ENCODE measurements around the gene SHISA8. TPM values are rescaled to one million over a fixed set of nuclear protein-coding genes. Genes with fewer than 3 reads are reported as not detected.

Gene SHISA8
- total RNA-seq, 1 experiment from 2014 or later: 2.4 TPM

DNA sequence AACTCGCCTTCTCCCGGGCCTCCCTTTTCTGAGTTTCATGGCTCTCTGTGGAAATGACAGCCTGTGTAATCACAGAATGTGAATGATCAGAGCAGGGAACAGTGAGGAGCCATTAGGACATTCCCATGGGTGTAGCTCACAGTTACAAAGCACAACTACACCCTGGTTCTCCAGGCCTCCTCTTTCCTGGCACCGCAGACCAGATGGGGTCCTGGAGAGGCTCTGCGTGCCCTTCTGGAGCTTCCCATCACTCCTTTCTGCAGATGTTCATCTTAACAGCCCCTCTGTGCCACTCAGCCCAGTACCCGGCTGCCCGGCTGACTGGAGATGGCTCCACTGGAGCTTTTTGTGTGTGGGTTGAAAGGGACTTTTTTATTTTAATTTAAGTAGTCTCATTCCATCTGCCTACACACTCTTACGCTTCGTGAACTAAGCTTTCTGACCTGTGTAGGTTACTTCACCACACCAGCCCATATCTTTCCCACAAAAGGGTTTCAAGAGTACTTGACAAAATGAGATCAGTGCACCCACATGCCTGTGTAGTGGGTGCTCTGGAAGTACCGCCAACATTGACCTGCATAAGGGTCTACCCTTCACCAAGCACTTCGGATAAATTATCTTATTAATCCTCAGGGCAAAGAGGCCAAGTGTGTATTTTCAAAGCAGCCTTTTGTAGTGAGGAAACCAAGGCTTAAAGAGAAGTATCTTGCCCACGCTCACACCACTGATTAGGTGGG, 52.2 kb downstream of the SHISA8 start (continued):
- TF ChIP-seq SMAD3 (CRISPR knock-in tag; IDR thresholded peaks at IDR 0.05; ENCODE audit: borderline replicate concordance) (no peak), TP53 (CRISPR knock-in tag; IDR thresholded peaks at IDR 0.05) (no peak), ESRRA (CRISPR knock-in tag; IDR thresholded peaks at IDR 0.05; ENCODE audit: borderline replicate concordance) (no peak), ZNF138 (CRISPR knock-in tag; conservative IDR thresholded peaks at IDR 0.05) (no peak)
- TF ChIP-seq, protein P1, sequence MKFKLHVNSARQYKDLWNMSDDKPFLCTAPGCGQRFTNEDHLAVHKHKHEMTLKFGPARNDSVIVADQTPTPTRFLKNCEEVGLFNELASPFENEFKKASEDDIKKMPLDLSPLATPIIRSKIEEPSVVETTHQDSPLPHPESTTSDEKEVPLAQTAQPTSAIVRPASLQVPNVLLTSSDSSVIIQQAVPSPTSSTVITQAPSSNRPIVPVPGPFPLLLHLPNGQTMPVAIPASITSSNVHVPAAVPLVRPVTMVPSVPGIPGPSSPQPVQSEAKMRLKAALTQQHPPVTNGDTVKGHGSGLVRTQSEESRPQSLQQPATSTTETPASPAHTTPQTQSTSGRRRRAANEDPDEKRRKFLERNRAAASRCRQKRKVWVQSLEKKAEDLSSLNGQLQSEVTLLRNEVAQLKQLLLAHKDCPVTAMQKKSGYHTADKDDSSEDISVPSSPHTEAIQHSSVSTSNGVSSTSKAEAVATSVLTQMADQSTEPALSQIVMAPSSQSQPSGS (CRISPR knock-in tag; IDR thresholded peaks at IDR 0.05; ENCODE audit: borderline replicate concordance, low read depth): no peak
- TF ChIP-seq, protein P2, sequence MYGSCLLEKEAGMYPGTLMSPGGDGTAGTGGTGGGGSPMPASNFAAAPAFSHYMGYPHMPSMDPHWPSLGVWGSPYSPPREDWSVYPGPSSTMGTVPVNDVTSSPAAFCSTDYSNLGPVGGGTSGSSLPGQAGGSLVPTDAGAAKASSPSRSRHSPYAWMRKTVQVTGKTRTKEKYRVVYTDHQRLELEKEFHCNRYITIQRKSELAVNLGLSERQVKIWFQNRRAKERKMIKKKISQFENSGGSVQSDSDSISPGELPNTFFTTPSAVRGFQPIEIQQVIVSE (CRISPR knock-in tag; IDR thresholded peaks at IDR 0.05; ENCODE audit: borderline replicate concordance): no peak

DNA sequence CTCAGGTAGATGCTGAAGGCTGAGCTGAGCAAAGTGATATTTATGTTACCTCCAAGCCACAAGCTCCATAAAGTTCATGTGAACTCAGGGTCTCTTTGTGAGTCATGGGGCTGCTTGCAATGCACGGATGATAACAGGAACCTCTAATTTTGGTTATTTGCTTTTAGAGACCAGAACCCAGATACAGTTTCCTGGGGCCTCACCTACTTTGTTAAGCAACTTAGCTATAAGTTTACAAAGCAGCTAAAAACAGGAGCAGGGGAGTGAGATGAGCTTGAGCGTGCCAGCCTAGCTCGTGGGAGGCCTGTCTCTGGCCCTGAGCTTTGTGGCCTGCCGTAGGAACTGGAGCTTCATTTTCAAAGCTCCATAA, 52.7 kb downstream of the SHISA8 start:
- no peak for DNase-seq (ENCODE audit: low spot score)
- H3K27ac Mint-ChIP-seq: peak overlapping the region; percentile 73
- ATAC-seq: no peak
- no peak overlapping the region for H3K4me3 Mint-ChIP-seq
- peaks cover 13% of the 10 kb centered on the region for H3K36me3 Mint-ChIP-seq
- ChIA-PET POLR2A (interaction anchor here (0.6 to 2.1 kb wide), 2 partner anchors 29 to 142 kb away, joined by 3 to 7 read pairs; partner anchors contain the start of gene SREBF2), CTCF (interaction anchor here (0.8 to 2.6 kb wide), 7 partner anchors 29 to 195 kb away, joined by 3 to 33 read pairs (median 6); partner anchors contain the start of gene SREBF2)
- H3K4me1 Mint-ChIP-seq: peaks cover 24% of the 10 kb centered on the region
- no peaks in the 10 kb centered on the region for H3K27me3 Mint-ChIP-seq (ENCODE audit: low read depth)
- no peaks in the 10 kb centered on the region for H3K9me3 Mint-ChIP-seq
- TF ChIP-seq ZNF396 (CRISPR knock-in tag; IDR thresholded peaks at IDR 0.05; ENCODE audit: borderline replicate concordance): no peak
- no peak for TF ChIP-seq CBFB (CRISPR knock-in tag; IDR thresholded peaks at IDR 0.05; ENCODE audit: low read depth)
- no peak for TF ChIP-seq SP1 (CRISPR knock-in tag; conservative IDR thresholded peaks at IDR 0.05)
- no peak for TF ChIP-seq ZNF138 (CRISPR knock-in tag; conservative IDR thresholded peaks at IDR 0.05)
- no peak for TF ChIP-seq TEAD4 (CRISPR knock-in tag; IDR thresholded peaks at IDR 0.05)
- TF ChIP-seq, protein P3, sequence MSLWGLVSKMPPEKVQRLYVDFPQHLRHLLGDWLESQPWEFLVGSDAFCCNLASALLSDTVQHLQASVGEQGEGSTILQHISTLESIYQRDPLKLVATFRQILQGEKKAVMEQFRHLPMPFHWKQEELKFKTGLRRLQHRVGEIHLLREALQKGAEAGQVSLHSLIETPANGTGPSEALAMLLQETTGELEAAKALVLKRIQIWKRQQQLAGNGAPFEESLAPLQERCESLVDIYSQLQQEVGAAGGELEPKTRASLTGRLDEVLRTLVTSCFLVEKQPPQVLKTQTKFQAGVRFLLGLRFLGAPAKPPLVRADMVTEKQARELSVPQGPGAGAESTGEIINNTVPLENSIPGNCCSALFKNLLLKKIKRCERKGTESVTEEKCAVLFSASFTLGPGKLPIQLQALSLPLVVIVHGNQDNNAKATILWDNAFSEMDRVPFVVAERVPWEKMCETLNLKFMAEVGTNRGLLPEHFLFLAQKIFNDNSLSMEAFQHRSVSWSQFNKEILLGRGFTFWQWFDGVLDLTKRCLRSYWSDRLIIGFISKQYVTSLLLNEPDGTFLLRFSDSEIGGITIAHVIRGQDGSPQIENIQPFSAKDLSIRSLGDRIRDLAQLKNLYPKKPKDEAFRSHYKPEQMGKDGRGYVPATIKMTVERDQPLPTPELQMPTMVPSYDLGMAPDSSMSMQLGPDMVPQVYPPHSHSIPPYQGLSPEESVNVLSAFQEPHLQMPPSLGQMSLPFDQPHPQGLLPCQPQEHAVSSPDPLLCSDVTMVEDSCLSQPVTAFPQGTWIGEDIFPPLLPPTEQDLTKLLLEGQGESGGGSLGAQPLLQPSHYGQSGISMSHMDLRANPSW (CRISPR knock-in tag; conservative IDR thresholded peaks at IDR 0.05; ENCODE audit: low read depth): no peak
- no peak for TF ChIP-seq FOXK1 (CRISPR knock-in tag; IDR thresholded peaks at IDR 0.05)
- TF ChIP-seq NFATC4 (CRISPR knock-in tag; IDR thresholded peaks at IDR 0.05): no peak
- TF ChIP-seq, protein P4, sequence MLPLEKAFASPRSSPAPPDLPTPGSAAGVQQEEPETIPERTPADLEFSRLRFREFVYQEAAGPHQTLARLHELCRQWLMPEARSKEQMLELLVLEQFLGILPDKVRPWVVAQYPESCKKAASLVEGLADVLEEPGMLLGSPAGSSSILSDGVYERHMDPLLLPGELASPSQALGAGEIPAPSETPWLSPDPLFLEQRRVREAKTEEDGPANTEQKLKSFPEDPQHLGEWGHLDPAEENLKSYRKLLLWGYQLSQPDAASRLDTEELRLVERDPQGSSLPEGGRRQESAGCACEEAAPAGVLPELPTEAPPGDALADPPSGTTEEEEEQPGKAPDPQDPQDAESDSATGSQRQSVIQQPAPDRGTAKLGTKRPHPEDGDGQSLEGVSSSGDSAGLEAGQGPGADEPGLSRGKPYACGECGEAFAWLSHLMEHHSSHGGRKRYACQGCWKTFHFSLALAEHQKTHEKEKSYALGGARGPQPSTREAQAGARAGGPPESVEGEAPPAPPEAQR (CRISPR knock-in tag; IDR thresholded peaks at IDR 0.05): no peak
- TF ChIP-seq, protein P5, sequence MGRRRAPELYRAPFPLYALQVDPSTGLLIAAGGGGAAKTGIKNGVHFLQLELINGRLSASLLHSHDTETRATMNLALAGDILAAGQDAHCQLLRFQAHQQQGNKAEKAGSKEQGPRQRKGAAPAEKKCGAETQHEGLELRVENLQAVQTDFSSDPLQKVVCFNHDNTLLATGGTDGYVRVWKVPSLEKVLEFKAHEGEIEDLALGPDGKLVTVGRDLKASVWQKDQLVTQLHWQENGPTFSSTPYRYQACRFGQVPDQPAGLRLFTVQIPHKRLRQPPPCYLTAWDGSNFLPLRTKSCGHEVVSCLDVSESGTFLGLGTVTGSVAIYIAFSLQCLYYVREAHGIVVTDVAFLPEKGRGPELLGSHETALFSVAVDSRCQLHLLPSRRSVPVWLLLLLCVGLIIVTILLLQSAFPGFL (CRISPR knock-in tag; IDR thresholded peaks at IDR 0.05; ENCODE audit: borderline replicate concordance): no peak
- no peak for TF ChIP-seq SMAD3 (CRISPR knock-in tag; IDR thresholded peaks at IDR 0.05; ENCODE audit: borderline replicate concordance)
- TF ChIP-seq ZNF121 (CRISPR knock-in tag; IDR thresholded peaks at IDR 0.05): no peak
- TF ChIP-seq TCF7 (CRISPR knock-in tag; IDR thresholded peaks at IDR 0.05; ENCODE audit: low read depth): no peak
- no peak for TF ChIP-seq ZNF263 (CRISPR knock-in tag; IDR thresholded peaks at IDR 0.05; ENCODE audit: low read depth)
- no peak for TF ChIP-seq ATF1 (CRISPR knock-in tag; IDR thresholded peaks at IDR 0.05)

Small RNA genes lying within 50 kb of the gene (microRNA-seq; reads per million reads assigned to microRNA genes)
- 88.0 reads per million, percentile 62 among the genes with 10 or more reads in this experiment for gene MIR33A (ENCODE audit: borderline number of aligned reads)

Other genes with a start within 250 kb of the SHISA8 start
- 188 to 207 TPM (median 188 TPM) in 3 replicates for gene SNU13, start 226.2 kb downstream of the SHISA8 start, total RNA-seq (2021)
- gene MEI1, start 215.6 kb downstream of the SHISA8 start, total RNA-seq (2021): 0.16 to 1.1 TPM (median 0.35 TPM) in 3 replicates
- 19.0 to 21.3 TPM (median 19.2 TPM) in 3 replicates for gene CCDC134, start 114.4 kb downstream of the SHISA8 start, total RNA-seq (2021)
- 151 to 173 TPM (median 171 TPM) in 3 replicates for gene SREBF2, start 82.0 kb downstream of the SHISA8 start, total RNA-seq (2021)
- 2.8 to 3.6 TPM (median 2.8 TPM) in 3 replicates for gene TNFRSF13C, start 11.7 kb upstream of the SHISA8 start, total RNA-seq (2021)
- gene CENPM, start 32.1 kb upstream of the SHISA8 start, total RNA-seq (2021): 40.3 to 43.7 TPM (median 41.7 TPM) in 3 replicates
- 19.5 to 25.3 TPM (median 24.0 TPM) in 3 replicates for gene SEPTIN3, start 54.4 kb upstream of the SHISA8 start, total RNA-seq (2021)
- gene WBP2NL, start 83.7 kb upstream of the SHISA8 start, total RNA-seq (2021): not detected in 3 replicates
- gene NAGA, start 155.7 kb upstream of the SHISA8 start, total RNA-seq (2021): 19.4 to 22.8 TPM (median 22.3 TPM) in 3 replicates
- gene PHETA2, start 159.2 kb upstream of the SHISA8 start, total RNA-seq (2021): 5.7 to 7.1 TPM (median 6.3 TPM) in 3 replicates
- 39.9 to 50.6 TPM (median 49.6 TPM) in 3 replicates for gene SMDT1, start 164.6 kb upstream of the SHISA8 start, total RNA-seq (2021)
- 84.6 to 90.8 TPM (median 85.9 TPM) in 3 replicates for gene NDUFA6, start 175.7 kb upstream of the SHISA8 start, total RNA-seq (2021)
- 1.4 to 1.7 TPM (median 1.6 TPM) in 3 replicates for gene CYP2D6, start 215.7 kb upstream of the SHISA8 start, total RNA-seq (2021)

Data from WTC11 (cell line).